LNCAP (cell line): ENCODE results near the gene DHRS2.

Source experiments
- CTCF ChIP-seq: fragments of 450-650 bp; IDR thresholded peaks from 2 replicates; pipeline ENCODE4 v1.5.1; 2017; ENCODE audit warnings: mild to moderate bottlenecking

DHRS2 gene

GRCh38 chr14:23636317-23637211 is at the start of gene DHRS2:
Gene DHRS2, plus strand, starts transcription at chr14:23636364. Its CDS starts 2,501 bp downstream, at chr14:23638865.
- no peak for TF ChIP-seq CTCF

GRCh38 chr14:23588884-23589598 is 47.1 kb upstream of the DHRS2 start:
- peak; percentile 82 for TF ChIP-seq CTCF

- TF ChIP-seq CTCF, result no peak
These were observed 46.6 kb upstream of the DHRS2 start for GRCh38 chr14:23589606-23590005.

- TF ChIP-seq CTCF, result no peak
These were observed 46.0 kb upstream of the DHRS2 start for GRCh38 chr14:23590198-23590597.

- no peak for TF ChIP-seq CTCF
These were observed 35.8 kb upstream of the DHRS2 start for GRCh38 chr14:23600322-23600707.

GRCh38 chr14:23600806-23601205 is 35.4 kb upstream of the DHRS2 start:
- TF ChIP-seq CTCF, result no peak

- no peak for TF ChIP-seq CTCF
These were observed 34.7 kb upstream of the DHRS2 start for GRCh38 chr14:23601424-23601823.
